Hematopoietic multipotent progenitor cell treated with erythropoietin and hydrocortisone succinate and interleukin-3 and kit ligand, for 8 days (in vitro differentiated cells): ENCODE results near the gene WNT5A.

Experiments used
- DNase-seq: peaks from one replicate; pipeline ENCODE4 v3.0.0-alpha.2; 2015

Gene WNT5A

DNA sequence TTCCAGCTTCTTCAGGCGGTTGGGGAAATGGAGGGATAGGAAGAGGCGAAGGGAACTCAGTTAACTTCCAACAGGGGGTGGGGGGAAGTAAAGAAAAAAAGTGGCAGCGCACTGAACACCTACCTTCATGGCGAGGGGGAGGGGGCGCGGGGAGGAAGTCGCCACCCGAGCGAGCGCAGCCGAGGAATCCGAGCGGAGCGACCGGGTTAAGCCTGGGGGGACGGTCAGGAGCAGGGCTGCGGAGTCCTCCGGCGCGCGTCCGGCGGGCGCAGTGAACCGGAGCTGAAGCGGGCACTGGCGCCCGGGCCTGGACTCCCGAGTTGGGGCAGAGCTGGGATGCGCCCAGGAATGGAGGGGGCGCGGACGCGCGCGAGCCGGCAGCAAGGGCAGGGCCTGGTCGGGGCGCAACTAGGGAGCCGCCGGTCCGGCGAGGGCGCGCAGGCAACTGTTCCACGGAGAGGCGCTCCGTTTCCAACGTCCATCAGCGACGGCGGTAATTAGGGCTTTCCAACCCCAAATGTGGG lies at the start of gene WNT5A:
TSS of gene WNT5A (minus strand) at position 450 of the 524 bp plus-strand sequence. CDS start at position 129, 321 bp downstream.
- DNase-seq, result no peak

GRCh38 chr3:55534876-55535275 lies 47.8 kb upstream of the WNT5A start:
- no peak for DNase-seq

DNA sequence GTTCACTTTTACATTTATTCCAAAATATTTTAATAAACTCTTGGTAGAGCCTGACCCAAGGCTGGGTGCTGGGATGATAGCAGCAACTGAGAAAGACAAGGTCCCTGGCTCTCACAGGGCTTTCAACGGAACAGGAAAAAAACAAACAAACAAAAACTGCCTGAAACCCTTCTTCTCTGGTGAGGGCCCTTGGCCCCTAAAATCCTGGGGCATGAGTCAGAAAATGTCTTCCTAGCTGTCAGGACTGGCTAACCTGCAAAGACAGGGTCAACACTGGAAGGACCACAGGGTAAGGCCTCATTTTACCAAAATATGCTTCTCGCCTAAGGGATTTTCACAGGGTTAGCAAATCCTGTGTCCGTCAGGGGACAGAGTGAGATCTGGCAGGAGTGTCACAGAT lies 45.7 kb upstream of the WNT5A start:
- DNase-seq, result no peak

DNA sequence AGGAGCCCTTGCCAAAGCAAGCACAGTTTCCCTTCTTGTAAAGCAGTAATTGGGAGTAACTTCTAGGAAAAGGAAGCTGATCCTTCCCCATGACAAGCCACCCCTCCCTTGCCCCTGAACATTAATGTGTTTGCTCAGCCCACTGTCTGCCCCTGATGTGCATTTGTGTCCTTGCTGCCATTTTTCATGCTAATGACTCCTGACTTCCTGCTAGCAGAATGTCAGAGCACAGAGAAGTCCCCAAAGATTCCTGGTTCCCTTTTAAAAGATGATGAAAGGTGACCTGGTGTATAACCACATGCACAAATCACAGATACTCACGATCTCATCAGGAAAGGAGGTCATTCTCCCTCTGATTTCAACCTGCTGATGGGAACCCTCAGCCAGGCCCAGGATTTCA lies 44.2 kb upstream of the WNT5A start:
- DNase-seq, result no peak

DNA sequence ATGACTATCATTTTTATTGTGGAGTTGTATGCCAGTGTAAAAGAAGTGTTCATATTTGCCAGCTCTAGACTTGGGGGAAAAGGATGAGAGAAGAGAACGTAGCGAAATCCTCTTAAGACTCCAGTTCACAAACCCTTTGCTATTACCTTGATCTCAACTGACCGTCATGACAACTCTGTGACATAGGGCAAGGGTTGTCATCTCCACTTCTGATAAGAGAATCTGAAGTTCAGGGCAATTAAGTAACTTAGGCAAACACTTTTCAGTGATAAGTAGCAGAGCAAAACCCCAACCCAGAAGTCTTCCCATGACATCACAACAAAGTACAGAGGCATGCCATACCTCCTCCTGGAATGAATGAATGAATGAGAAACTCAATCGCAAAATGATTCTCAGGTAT lies 40.3 kb upstream of the WNT5A start:
- DNase-seq, result no peak

- DNase-seq, result no peak
These were observed 39.4 kb upstream of the WNT5A start for GRCh38 chr3:55526332-55527030.

DNA sequence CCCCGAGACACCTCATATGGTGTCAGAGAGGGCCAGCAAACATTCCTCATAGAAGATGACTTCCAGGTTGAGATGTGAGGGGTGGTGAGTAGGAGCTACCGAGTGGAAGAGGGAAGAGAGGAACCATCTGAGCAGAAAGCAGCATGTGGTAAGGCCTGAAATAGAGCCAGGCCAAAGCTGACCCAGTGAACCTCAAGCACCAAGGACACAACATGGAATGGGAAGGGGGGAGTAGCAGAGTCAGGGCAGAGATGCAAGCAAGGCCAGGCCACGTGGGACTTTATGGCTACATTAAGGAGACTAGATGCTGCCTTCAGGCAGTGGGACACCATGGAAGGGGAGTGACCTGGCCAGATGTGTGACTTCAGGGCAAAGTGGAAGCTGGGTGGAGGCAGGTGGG lies 38.3 kb upstream of the WNT5A start:
- DNase-seq, result no peak

DNA sequence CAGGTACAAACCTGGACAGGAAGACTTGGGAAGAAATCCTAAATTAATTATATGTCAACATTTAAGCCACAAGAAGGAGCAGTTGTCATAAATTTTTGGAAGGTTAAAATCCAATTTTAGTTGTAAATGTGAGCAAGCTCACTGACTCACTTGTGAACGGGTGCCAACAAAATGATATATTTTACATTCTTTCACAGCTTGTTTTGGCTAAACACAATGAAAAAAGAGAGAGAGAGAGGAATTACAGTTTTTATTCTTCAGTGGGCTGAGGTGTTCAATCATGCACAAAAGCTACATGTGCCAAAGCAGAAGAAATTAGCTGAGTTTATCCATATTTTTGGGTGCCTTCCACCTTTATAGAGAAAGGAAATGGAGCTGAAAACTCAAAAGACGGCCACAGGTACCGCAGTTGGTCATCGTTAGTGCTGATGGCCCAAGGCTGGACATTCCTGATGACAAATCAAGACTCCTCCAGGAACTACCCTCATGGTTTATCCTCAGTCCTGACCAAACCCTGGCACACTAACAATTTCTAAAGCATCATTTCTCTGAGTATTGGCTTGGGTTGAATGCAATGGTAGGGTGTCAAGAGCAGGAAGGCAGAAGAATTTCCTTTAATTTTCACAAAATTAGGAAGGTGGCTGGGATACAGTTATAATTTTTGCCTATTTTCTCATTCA lies 37.6 kb upstream of the WNT5A start:
- no peak for DNase-seq

GRCh38 chr3:55523471-55523870 lies 36.4 kb upstream of the WNT5A start:
- DNase-seq, result no peak

- DNase-seq, result no peak
These were observed 34.8 kb upstream of the WNT5A start for GRCh38 chr3:55521738-55522421.

DNA sequence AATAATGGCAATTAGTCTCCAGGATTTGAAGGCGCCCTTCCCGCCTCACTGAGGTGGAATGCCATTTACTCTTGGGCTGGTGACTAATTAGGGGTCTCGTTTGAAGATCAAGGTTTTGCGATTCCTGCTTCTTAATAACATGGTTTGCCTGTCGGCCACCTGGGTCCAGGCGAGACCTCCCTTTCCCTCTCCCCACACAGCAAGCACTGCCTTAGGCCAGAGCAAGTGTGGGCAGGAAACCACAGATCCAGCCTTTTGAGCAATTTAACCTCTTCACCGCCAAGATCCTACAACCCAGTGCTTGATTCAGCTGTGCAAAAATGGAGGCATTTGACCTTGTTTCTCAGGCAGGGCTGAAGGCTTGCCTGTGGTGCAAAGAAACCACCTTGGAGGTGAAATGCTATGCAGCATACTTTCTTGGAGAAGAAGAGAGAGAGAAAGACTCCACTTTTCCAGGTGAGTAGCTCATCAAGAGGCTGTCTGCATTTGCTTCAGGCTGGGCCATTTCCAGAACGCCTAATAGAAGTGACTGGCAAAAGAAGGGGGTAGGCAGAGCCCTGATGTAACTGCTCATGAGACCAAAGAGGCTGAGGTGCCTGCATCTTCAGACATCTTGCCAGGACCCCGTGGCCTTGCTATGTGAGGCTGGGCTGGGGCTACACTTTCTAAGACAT lies 34.1 kb upstream of the WNT5A start:
- no peak for DNase-seq

- DNase-seq, result no peak
These were observed 31.9 kb upstream of the WNT5A start for GRCh38 chr3:55519019-55519418.

- no peak for DNase-seq
These were observed 31.3 kb upstream of the WNT5A start for GRCh38 chr3:55518451-55518850.

- DNase-seq, result no peak
These were observed 29.4 kb upstream of the WNT5A start for GRCh38 chr3:55516392-55517030.

GRCh38 chr3:55515550-55516246 lies 28.6 kb upstream of the WNT5A start:
- no peak for DNase-seq

DNA sequence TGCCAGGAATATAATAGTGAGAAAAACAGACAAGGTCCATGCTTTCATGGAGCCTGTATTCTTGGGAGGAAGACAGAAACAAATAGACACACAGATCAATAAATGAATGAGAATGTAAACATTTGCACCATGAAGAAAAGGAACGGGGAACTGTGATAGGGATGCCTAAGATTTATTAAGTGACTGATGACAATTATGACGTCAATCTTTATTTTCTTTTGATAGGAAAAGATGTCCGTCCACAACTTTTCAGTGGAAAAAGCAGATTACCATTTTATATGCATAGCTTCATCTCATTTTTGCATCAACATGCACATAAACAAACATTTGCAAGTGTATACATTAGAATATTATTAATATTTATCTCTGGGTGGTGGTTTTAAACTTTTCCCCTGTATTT lies 27.9 kb upstream of the WNT5A start:
- no peak for DNase-seq

DNA sequence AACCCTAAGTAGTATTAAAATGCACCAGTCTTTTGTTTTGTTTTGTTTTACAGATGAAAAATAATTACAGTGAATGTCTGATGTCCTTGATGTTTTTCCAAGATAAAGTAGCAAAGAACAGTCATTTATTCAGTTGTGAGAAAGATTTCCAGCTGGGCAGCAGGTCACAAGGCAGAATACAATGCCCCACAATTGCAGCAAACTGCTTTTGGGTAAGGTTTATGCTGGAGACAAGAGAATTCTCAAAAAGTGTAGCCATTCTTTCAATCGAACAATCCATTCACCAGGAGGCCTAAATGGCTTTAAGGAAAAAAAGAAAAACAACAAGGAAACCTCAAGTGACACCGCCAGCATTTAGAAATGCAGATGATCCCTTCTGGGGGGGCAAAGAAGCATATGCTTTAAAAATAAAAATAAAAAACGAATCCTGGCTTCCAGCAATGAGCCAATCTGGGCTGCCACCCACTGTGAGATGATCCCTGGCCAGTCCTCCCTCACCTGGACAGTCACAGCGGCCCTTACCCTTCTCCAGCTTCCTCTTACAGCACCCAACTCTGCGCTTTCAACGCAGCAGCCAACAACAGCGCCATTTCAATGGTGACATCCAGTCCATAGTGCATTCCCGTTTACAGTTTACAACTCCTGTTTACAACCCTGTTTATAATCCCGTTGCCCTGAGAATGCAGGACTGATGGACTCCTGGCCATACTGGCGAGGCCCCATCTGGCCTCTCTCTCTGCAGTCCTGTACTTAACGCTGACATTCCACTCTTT lies 25.7 kb upstream of the WNT5A start:
- DNase-seq, result no peak

DNA sequence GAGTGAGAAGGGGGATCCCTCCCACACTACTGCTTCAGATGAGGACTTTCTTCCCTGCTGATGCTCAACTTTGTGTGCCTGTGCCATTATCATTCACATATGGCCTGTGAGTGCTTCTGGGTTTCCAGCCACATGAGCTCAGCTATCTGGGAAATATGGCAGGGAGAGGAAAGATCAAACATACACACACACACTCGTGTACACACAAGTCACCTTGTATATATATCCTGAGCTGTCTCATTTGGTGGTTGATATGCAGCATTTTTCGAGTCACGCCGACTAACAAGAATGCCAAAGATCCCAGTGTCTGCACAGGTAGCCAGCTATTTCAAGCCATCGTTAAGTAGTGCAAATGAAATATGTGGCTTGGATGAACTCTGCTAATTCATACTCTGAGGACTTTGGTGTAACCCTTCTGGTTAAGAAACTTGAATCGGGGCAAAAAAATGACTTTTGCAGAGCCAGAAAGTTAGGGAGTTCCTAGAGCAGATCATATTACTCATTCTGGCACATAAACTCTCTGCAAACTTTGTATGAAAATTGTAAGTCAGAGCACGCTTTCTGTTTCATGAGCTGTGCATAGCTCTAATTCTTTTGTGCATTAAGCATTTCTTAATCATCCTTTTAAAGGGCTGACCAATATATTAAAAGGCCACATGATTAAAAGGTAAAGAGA lies 24.9 kb upstream of the WNT5A start:
- no peak for DNase-seq

GRCh38 chr3:55508335-55508734 lies 21.2 kb upstream of the WNT5A start:
- DNase-seq, result no peak

GRCh38 chr3:55507808-55508207 lies 20.7 kb upstream of the WNT5A start:
- no peak for DNase-seq

GRCh38 chr3:55505776-55506175 lies 18.7 kb upstream of the WNT5A start:
- DNase-seq, result no peak
